Measurements from ENCODE around the gene LSMEM2. TPM values are rescaled to one million over a fixed set of nuclear protein-coding genes. Genes with fewer than 3 reads are reported as not detected.

Gene LSMEM2
- total RNA-seq, 8 experiments from 2014 or later = 0.36 to 2.6 (median 0.54) TPM; not detected in 1

DNA sequence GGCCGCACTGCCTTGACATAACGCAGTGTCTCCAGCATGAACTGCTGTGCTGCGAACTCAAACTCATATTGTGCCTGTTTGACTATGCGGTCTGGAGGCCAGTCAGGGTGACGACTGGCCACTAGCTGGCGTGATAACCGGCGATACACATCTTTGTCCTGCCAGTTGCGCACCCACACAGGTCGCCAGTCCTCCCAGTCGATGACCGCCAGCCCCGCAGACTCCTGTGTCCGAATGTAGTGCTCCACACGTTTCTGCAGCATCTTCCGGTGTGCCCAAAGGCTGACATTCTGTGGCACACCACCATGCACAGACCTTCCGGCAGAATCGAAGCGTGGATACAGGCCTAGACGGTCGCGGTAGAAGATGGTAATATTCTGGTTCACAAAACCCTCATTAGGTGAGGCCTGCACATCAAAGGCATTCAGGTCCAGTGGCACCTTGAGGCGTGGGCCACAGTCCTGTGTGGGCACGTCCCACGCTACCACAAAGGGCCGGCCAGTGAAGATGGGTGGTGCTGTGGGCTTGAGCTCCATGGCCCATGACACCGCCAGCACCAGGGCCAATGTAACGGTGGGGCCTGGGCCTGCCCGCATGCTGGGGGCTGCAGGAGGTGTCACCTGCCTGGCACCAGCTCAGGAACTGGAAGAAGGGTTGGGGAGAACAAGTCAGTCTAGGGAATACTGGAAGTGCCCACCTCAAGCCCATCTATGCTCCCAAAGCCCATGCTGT is 41.2 kb downstream of the LSMEM2 start:
- WGBS, 10 experiments = 76 to 83% (median 81%) methylated on average over 2 to 13 of the region's 29 CpGs; no CpG with 5 or more reads in 6 of the 10 experiments
- peaks cover 22 to 30% of the 10 kb centered on the region in 2 donors for H3K4me1 ChIP-seq (replicated peaks in 1 of 2)
- peak overlapping the region; percentile 100 for H3K27ac ChIP-seq
- peak overlapping the region; percentile 72 to 97 (median 90) for H3K4me3 ChIP-seq
- no peak for ATAC-seq (replicated peaks in 6 of 8)
- in situ Hi-C loops (cut with MboI; ENCODE audit: low pct_unique_long_range_greater_than_20kb in 2 of 9, low sequenced_read_pairs in 9 of 9, unreplicated experiment in 9 of 9) = no loop called here

DNA sequence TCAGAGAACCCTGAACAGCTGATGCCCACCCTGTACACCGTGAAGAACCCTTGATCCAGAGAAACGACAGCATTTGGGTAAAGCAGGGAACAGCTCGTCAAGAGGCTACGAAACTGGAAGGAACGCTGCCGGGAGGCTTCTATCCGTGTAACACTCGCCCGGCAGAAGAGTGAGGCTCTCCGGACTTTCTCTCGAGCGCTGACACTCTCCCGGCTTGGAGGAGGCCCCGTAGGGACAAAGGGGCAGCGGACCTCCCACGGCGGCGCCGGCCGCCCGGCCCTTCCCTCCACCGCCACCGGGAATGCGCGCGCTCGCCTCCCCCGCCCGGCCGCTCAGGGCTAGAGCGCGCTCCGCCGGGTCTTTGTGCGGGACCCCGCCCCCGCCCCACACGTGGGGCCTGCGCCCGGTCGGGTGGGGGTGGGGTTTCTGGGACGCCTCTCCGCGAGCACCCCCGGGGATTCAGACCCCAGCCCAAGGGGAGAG is 42.0 kb downstream of the LSMEM2 start:
- ATAC-seq (replicated peaks in 6 of 8) = peak; percentile 55 to 79 (median 76)
- in situ Hi-C loops (cut with MboI; ENCODE audit: low pct_unique_long_range_greater_than_20kb in 2 of 9, low sequenced_read_pairs in 9 of 9, unreplicated experiment in 9 of 9) = no loop called here
- peak overlapping the region; percentile 72 to 97 (median 90) for H3K4me3 ChIP-seq
- H3K27ac ChIP-seq = peak overlapping the region; percentile 100
- H3K4me1 ChIP-seq (replicated peaks in 1 of 2) = peaks cover 22 to 30% of the 10 kb centered on the region in 2 donors
- WGBS, 10 experiments = 0 to 7% (median 0%) methylated on average over 1 to 6 of the region's 45 CpGs; no CpG with 5 or more reads in 3 of the 10 experiments

DNA sequence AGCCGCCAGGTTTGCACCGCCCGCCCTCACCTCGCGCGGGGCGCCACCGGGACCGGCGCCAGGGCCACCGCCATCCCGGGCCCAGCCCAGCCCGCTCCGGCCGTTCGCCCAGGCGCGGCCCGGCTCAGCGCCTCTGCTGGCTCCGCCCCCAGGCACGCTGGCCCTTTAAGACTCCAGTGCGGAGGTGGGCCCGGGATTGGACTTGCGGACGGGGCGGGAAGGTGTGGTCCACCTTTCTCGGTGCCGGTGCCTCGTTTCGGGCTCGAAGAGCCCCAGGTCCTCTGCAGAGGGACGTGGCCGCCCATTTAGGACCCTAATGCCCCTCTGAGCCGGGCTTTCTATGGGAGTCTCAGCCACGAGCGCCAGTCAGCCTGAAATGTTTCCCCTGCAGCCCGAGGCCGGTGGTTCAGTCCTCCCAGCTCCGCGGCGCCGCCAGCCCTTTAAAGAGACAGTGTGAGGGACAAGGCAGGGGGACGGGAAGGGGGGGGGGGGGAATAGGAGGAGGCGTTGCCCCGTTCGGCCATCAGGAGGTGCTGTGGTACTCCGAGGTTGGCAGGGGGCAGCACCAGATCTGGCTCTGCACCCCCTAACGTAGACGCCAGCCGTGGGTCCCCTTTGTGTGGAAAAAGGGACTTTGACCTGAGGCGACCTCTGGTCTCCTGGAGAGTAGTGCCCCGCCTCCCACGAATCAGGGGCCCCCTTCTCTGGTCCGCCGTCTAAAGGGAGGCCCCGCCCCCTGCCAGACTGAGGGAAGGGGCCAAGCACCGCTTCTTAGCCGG is 42.6 kb downstream of the LSMEM2 start:
- H3K27ac ChIP-seq = peak overlapping the region; percentile 100
- ATAC-seq (replicated peaks in 6 of 8) = peak; percentile 82 to 90 (median 88)
- peaks cover 22 to 30% of the 10 kb centered on the region in 2 donors for H3K4me1 ChIP-seq (replicated peaks in 1 of 2)
- in situ Hi-C loops (cut with MboI; ENCODE audit: low pct_unique_long_range_greater_than_20kb in 2 of 9, low sequenced_read_pairs in 9 of 9, unreplicated experiment in 9 of 9) = no loop called here
- 0 to 7% (median 0%) methylated on average over 4 to 10 of the region's 59 CpGs; no CpG with 5 or more reads in 5 of the 10 experiments for WGBS, 10 experiments
- peak overlapping the region; percentile 72 to 97 (median 90) for H3K4me3 ChIP-seq

DNA sequence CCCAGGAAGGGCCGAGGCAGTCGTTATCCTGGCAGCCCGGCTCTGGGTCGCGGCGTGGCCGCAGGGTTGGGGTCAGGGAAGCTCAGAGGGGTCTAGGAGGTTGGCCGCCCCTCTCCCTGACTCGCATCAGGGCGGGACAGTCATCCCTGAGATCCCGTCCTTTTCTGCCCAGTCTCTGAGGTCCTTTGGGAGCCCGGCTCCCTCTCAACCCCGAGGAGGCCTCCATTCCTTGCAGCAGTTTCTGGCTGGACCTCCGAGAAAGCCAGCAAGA is 43.2 kb downstream of the LSMEM2 start:
- Histone ChIP-seq H3K27ac (peak overlapping the region; percentile 100), H3K4me3 (peak overlapping the region; percentile 72 to 97 (median 90)), H3K4me1 (replicated peaks in 1 of 2) (peaks cover 25 to 29% of the 10 kb centered on the region in 2 donors)
- no peak for ATAC-seq (replicated peaks in 6 of 8)
- 46 to 60% methylated on average over 1 to 3 of the region's 14 CpGs; no CpG with 5 or more reads in 8 of the 10 experiments for WGBS, 10 experiments
- in situ Hi-C loops (cut with MboI; ENCODE audit: low pct_unique_long_range_greater_than_20kb in 2 of 9, low sequenced_read_pairs in 9 of 9, unreplicated experiment in 9 of 9) = no loop called here

DNA sequence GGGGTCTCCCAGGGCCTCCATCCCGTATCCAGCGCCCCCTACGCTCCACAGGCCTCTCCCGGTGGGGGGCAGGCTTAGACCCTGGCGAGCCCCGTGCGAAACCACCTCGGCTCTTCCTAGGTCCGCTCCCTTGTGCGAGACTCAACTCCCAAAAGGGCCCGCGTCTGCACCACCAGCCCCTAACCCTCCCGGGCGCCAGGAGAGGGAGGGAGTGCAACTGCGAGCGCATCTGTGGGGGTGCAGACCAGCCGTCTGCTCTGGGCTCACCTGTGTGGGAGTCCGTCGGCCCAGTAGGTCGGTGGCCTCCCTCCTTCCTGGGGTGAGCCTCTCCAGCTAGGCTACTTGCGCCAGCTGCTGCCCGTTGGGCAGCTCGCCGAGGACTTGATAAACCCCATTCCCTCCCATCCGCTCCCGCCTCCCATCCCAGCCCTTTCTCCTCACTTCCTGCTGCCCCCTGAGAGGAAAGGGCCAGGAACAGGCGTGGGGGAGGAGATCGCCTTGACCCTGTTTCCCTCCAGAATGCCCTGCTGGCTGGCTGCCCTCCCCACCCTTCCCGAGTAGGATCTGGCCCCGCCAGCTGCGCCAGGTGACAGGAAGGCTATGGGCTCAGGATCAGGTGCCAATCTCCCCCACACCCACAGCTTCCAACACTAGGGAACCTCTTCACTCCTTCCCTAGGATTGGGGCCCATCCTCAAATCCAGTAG is 43.7 kb downstream of the LSMEM2 start, which contains the start of gene HYAL2:
HYAL2 (minus strand) TSS at position 360 of the 706 bp plus-strand sequence. CDS start 2,256 bp downstream, outside the sequence.
- H3K27ac ChIP-seq = peak within 1 kb of the TSS; percentile 100
- 60 to 100% (median 72%) methylated on average over 1 to 7 of the region's 31 CpGs; no CpG with 5 or more reads in 6 of the 10 experiments for WGBS, 10 experiments
- peaks cover 29 to 32% of the 10 kb centered on the region in 2 donors for H3K4me1 ChIP-seq (replicated peaks in 1 of 2)
- no peak for ATAC-seq (replicated peaks in 6 of 8)
- in situ Hi-C loops (cut with MboI; ENCODE audit: low pct_unique_long_range_greater_than_20kb in 2 of 9, low sequenced_read_pairs in 9 of 9, unreplicated experiment in 9 of 9) = no loop called here
- peak within 1 kb of the TSS; percentile 72 to 97 (median 90) for H3K4me3 ChIP-seq

DNA sequence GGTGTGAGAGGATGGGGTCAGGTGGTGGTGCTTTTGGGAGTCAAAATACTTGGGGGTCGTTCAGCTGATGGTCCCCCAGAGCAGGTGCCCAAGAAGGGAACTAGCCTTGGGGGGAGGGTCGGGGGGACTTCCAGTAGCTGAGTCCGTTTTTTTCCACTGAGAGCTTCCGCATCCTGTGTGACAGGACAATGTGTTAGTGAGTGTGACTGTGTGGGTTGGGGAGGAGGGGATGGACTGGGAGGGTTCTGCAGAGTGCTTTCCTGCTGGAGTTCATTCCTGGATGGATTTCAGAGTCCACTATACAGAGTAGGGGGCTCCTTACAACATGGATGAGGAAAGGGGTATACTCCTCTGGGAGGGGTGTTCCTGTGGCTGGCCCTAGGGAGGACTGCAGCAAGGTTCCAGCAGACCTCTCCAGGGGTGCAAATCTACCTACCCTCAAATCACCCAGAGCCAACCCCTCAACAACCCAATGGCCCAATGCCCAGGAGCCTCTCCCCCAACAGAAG is 44.3 kb downstream of the LSMEM2 start:
- no peak overlapping the region for H3K4me3 ChIP-seq
- H3K4me1 ChIP-seq (replicated peaks in 1 of 2) = peaks cover 29 to 32% of the 10 kb centered on the region in 2 donors
- 29 to 87% (median 80%) methylated on average over 1 to 3 of the region's 4 CpGs; no CpG with 5 or more reads in 7 of the 10 experiments for WGBS, 10 experiments
- H3K27ac ChIP-seq = no peak overlapping the region
- in situ Hi-C loops (cut with MboI; ENCODE audit: low pct_unique_long_range_greater_than_20kb in 2 of 9, low sequenced_read_pairs in 9 of 9, unreplicated experiment in 9 of 9) = no loop called here
- ATAC-seq (replicated peaks in 6 of 8) = no peak

DNA sequence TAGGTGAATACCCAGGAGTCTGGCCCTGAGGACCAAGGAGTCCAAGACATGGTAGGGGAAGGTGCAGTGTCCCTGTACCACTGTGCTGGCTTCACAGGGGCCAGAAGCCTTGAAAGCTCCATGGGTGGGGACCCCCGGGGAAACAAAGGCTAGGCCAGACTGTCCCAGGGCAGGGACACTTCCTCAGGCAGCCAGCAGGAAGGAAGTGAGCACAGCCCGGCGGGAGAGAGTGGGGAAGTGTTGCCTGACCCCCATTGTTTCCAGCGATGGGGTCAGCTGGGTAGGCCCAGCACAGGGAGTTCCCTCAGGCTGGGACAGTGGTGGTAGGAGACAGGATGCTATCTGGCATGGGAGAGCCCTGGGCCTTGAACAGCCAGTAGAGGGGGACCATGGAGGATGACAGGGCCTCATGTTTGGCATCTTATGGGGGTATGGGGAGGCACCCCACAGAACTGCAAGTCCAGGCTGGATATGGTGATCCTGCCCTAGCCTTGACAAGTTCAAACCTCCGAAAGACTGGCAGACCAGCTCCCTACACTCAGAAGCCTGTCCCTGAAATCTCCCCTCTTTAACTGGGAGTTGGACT is 44.8 kb downstream of the LSMEM2 start:
- H3K27ac ChIP-seq = no peak overlapping the region
- ATAC-seq (replicated peaks in 6 of 8) = no peak
- H3K4me3 ChIP-seq = no peak overlapping the region
- peaks cover 29 to 36% of the 10 kb centered on the region in 2 donors for H3K4me1 ChIP-seq (replicated peaks in 1 of 2)
- WGBS, 10 experiments = 50 to 89% (median 67%) methylated on average over 1 to 4 of the region's 5 CpGs; no CpG with 5 or more reads in 6 of the 10 experiments
- in situ Hi-C loops (cut with MboI; ENCODE audit: low pct_unique_long_range_greater_than_20kb in 2 of 9, low sequenced_read_pairs in 9 of 9, unreplicated experiment in 9 of 9) = no loop called here

DNA sequence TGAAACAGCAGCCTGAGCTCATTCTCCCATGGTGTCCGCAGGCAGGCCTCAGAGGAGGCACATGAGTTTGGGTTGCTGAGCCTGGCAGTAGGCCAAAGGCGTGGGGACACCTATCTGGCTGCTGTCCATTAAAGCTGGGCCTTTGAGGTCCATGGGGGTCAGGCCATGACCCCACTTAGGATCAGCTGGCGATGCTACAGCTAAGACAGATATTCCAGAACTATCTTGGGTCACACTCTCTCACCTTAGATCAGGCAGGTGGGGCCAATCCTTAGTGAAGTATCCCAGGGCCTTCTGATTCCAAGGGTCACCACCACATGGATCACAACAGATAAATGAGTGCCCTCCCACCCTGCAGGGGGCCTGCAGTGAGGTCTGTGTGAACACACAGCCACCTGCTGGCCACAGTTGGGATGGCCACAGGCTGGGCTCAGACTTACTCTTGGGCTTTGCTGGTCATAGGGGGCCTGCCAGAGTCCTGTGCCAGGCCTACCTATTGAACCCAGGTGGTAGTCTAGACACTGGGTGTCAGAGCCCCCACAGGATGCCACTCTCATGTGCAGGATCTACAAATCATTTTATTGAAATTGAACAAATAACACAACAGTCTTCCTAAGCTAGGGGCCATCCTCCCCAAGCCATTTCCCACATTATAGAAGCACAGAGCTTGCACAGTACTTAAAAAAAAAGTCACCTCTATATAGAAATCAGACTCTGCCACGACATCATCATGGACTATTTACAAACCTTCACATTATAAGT is 45.6 kb downstream of the LSMEM2 start:
- Histone ChIP-seq H3K4me1 (replicated peaks in 1 of 2) (peaks cover 25 to 33% of the 10 kb centered on the region in 2 donors), H3K4me3 (no peak overlapping the region), H3K27ac (no peak overlapping the region)
- in situ Hi-C loops (cut with MboI; ENCODE audit: low pct_unique_long_range_greater_than_20kb in 2 of 9, low sequenced_read_pairs in 9 of 9, unreplicated experiment in 9 of 9) = no loop called here
- WGBS, 10 experiments = 0 to 100% (median 10%) methylated on average over 1 to 2 of the region's 4 CpGs; no CpG with 5 or more reads in 4 of the 10 experiments
- peak in 4 of 8 experiments; percentile 2 to 29 (median 6) for ATAC-seq (replicated peaks in 6 of 8)

DNA sequence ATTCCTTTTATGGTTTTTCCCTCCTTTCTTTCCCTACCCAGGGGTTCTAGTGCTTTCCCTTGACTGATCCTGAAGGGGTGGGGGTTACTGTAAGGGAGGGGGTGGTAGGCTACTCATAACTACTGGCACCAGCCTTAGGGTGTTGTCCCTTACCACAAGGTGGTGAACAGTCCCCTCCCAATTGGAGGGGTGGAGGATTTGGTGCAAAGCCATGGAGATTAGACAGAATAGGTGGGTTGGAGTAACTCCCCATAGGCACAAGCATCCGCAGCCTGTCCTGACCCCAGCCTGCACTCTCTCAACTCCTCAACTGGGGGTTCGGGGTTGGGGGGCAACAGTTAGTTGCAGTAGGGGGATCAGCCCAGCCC is 46.2 kb downstream of the LSMEM2 start:
- no CpG with 5 or more reads among the region's 2 CpGs for WGBS, 10 experiments
- ATAC-seq (replicated peaks in 6 of 8) = no peak
- peaks cover 20 to 28% of the 10 kb centered on the region in 2 donors for H3K4me1 ChIP-seq (replicated peaks in 1 of 2)
- no peak overlapping the region for H3K27ac ChIP-seq
- H3K4me3 ChIP-seq = no peak overlapping the region
- in situ Hi-C loops (cut with MboI; ENCODE audit: low pct_unique_long_range_greater_than_20kb in 2 of 9, low sequenced_read_pairs in 9 of 9, unreplicated experiment in 9 of 9) = no loop called here

DNA sequence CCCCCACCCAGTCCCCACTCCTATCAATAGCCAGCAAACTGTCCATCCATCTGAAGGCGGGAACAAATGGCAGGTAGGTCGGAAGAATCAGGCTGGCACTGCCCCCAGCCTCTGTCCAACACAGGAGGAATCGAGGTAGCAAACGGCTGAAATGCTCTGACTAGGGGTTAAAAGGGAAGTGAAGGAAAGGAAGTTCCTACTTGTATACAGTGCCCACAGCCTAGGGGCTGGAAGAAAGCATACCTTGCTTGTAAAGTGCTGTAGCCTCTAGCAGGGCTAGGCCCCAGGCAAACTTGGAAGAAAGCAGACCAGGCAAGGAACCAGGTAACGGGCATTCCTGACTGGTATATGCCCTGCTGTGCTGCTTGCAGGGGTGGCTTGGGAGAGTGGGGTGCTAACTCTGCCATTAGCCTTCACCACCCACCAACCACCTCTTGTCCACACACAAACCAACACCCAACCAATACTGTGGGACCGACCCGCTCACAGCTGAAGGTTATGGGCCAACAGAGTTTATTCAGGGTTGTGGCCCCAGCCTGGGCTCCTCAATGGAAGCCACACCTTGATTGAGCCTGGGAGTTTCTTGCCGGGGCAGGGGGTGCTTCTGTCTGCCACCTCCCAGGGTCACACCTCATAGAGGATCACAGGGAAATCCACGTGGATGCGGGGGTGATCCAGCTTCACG is 46.8 kb downstream of the LSMEM2 start:
- no peak for ATAC-seq (replicated peaks in 6 of 8)
- Histone ChIP-seq H3K4me3 (no peak overlapping the region), H3K4me1 (replicated peaks in 1 of 2) (peaks cover 16 to 24% of the 10 kb centered on the region in 2 donors), H3K27ac (no peak overlapping the region)
- in situ Hi-C loops (cut with MboI; ENCODE audit: low pct_unique_long_range_greater_than_20kb in 2 of 9, low sequenced_read_pairs in 9 of 9, unreplicated experiment in 9 of 9) = no loop called here
- WGBS, 10 experiments = 83 to 100% (median 88%) methylated on average over 1 to 5 of the region's 11 CpGs; no CpG with 5 or more reads in 6 of the 10 experiments

DNA sequence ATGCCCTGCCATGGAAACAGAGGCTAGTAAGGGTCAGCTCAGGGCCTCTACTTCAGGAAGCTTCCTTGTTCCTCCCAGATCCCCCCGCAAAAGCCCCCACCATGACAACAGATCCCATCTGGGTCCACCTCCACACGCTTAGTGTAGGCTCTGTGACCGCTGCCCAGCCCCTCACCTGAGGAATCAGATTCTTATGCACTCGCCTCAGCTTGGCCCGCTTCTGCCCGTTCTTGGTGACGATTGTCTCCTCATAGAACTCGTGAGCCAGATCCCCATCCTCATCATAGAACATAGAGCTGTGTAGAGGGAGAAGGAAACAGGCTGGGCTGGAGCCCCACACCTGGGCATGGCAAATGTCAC is 47.3 kb downstream of the LSMEM2 start:
- Histone ChIP-seq H3K4me1 (replicated peaks in 1 of 2) (peaks cover 16 to 24% of the 10 kb centered on the region in 2 donors), H3K4me3 (no peak overlapping the region), H3K27ac (no peak overlapping the region)
- in situ Hi-C loops (cut with MboI; ENCODE audit: low pct_unique_long_range_greater_than_20kb in 2 of 9, low sequenced_read_pairs in 9 of 9, unreplicated experiment in 9 of 9) = no loop called here
- WGBS, 10 experiments = 85 to 100% (median 90%) methylated on average over 3 to 5 of the region's 8 CpGs; no CpG with 5 or more reads in 7 of the 10 experiments
- ATAC-seq (replicated peaks in 6 of 8) = no peak
